Measurements from ENCODE around the gene KCNIP2.

Gene KCNIP2

GRCh38 chr10:101837748-101838147 lies 5.9 kb downstream of the KCNIP2 start:
- Histone ChIP-seq H3K36me3 (ENCODE audit: insufficient read depth) (no peaks in the 10 kb centered on the region), H3K27ac (no peak overlapping the region), H3K9ac (no peak overlapping the region), H4K20me1 (ENCODE audit: insufficient read depth) (no peaks in the 10 kb centered on the region), H3K4me1 (ENCODE audit: low read depth, poor library complexity, severe bottlenecking) (peaks cover 3% of the 10 kb centered on the region), H3K79me2 (ENCODE audit: insufficient read depth, low read depth) (no peaks in the 10 kb centered on the region), H3K4me3 (IDR thresholded peaks at IDR 0.05; ENCODE audit: insufficient read depth, low read depth, low read length) (no peak overlapping the region), H2AFZ (ENCODE audit: low read depth) (no peak overlapping the region), H3K27me3 (ENCODE audit: insufficient read depth, low read depth) (no peaks in the 10 kb centered on the region), H3K4me2 (no peak overlapping the region)
- no peak for TF ChIP-seq CTCF (conservative IDR thresholded peaks at IDR 0.05; ENCODE audit: low read depth, low read length)

GRCh38 chr10:101835362-101835761 lies 8.2 kb downstream of the KCNIP2 start:
- H3K4me1 ChIP-seq (ENCODE audit: low read depth, poor library complexity, severe bottlenecking): peaks cover 13% of the 10 kb centered on the region
- H3K36me3 ChIP-seq (ENCODE audit: insufficient read depth): no peaks in the 10 kb centered on the region
- H3K27ac ChIP-seq: no peak overlapping the region
- no peak overlapping the region for H2AFZ ChIP-seq (ENCODE audit: low read depth)
- H3K4me2 ChIP-seq: no peak overlapping the region
- no peaks in the 10 kb centered on the region for H3K27me3 ChIP-seq (ENCODE audit: insufficient read depth, low read depth)
- TF ChIP-seq CTCF (conservative IDR thresholded peaks at IDR 0.05; ENCODE audit: low read depth, low read length): no peak
- H3K79me2 ChIP-seq (ENCODE audit: insufficient read depth, low read depth): no peaks in the 10 kb centered on the region
- H3K9ac ChIP-seq: no peak overlapping the region
- no peak overlapping the region for H3K4me3 ChIP-seq (IDR thresholded peaks at IDR 0.05; ENCODE audit: insufficient read depth, low read depth, low read length)
- no peaks in the 10 kb centered on the region for H4K20me1 ChIP-seq (ENCODE audit: insufficient read depth)

DNA sequence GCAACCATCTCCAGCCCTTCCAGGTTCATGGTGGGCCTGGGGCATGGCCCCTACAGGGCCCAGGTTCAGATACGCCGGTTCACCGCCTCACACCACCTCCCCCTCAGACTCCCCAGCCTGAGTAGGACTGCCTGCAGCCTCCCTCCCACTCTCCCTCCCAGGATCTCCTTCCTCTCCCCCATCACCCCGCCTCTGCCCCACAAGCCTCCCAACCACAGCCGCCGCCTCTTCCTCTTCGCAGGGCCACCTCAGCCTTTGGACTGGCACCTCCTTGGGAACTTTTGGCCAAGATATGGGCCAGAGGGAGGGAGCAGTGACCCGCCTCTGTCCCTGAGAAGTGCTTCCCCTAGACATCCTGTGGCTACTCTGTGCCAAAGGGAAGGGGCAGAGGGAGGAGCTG lies 9.3 kb downstream of the KCNIP2 start:
- Histone ChIP-seq H3K9ac (no peak overlapping the region), H3K79me2 (ENCODE audit: insufficient read depth, low read depth) (no peaks in the 10 kb centered on the region), H2AFZ (ENCODE audit: low read depth) (no peak overlapping the region), H3K27me3 (ENCODE audit: insufficient read depth, low read depth) (no peaks in the 10 kb centered on the region), H3K4me2 (no peak overlapping the region), H3K4me1 (ENCODE audit: low read depth, poor library complexity, severe bottlenecking) (peaks cover 17% of the 10 kb centered on the region), H4K20me1 (ENCODE audit: insufficient read depth) (no peaks in the 10 kb centered on the region), H3K36me3 (ENCODE audit: insufficient read depth) (no peaks in the 10 kb centered on the region), H3K4me3 (IDR thresholded peaks at IDR 0.05; ENCODE audit: insufficient read depth, low read depth, low read length) (no peak overlapping the region), H3K27ac (no peak overlapping the region)
- TF ChIP-seq CTCF (conservative IDR thresholded peaks at IDR 0.05; ENCODE audit: low read depth, low read length): no peak

DNA sequence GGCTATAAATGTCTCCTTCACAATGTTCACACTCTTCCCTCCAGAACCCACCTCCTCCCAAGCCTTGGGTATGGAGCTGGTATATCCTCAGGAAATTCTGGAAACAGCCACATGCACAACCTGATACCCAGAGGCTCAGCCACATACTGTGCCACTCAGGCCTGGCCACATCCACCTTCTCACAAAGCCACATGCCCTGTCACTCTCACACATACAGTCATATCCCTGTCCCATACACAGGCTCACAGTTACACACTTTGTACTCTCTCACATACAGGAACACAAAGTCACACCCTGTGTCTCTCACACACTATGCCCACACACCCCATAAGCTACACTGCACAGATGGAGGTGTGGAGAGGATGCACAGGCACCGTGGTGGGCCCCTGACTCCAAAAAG lies 10.1 kb downstream of the KCNIP2 start:
- Histone ChIP-seq H3K4me3 (IDR thresholded peaks at IDR 0.05; ENCODE audit: insufficient read depth, low read depth, low read length) (no peak overlapping the region), H3K9ac (no peak overlapping the region), H3K27me3 (ENCODE audit: insufficient read depth, low read depth) (no peaks in the 10 kb centered on the region), H3K79me2 (ENCODE audit: insufficient read depth, low read depth) (no peaks in the 10 kb centered on the region), H2AFZ (ENCODE audit: low read depth) (no peak overlapping the region), H3K36me3 (ENCODE audit: insufficient read depth) (no peaks in the 10 kb centered on the region), H3K4me2 (no peak overlapping the region), H3K27ac (no peak overlapping the region), H4K20me1 (ENCODE audit: insufficient read depth) (no peaks in the 10 kb centered on the region), H3K4me1 (ENCODE audit: low read depth, poor library complexity, severe bottlenecking) (peaks cover 17% of the 10 kb centered on the region)
- TF ChIP-seq CTCF (conservative IDR thresholded peaks at IDR 0.05; ENCODE audit: low read depth, low read length): no peak
